K562 (cell line): ENCODE results near the gene TSC22D1. TPM values are rescaled to one million over a fixed set of nuclear protein-coding genes. Genes with fewer than 3 reads are reported as not detected.

Source experiments
- ATAC-seq: fragments of 200-7000 bp; cut with Tn5 transposase; 3 replicates; pipeline ENCODE4 v1.9.1; 2020; ENCODE audit warnings: moderate library complexity
- BruUV-seq: library from RNA; stranded (reverse); fragments of 400-500 nt; replicated peaks from 2 replicates; lab custom pipeline; 2021; lab: Mats Ljungman, UMichigan
- CTCF ChIA-PET: fragments of 300-600 bp; formaldehyde crosslinking; extraction: SDS; loops from one replicate; lab custom pipeline; 2021; ENCODE audit warnings: low intra/inter-chr PET ratio; lab: Yijun Ruan, JAX
- POLR2A ChIA-PET: fragments of 300-600, 350-650 bp; sonication (Branson Sonifier 250); formaldehyde crosslinking; extraction: SDS; loops from one replicate; lab custom pipeline; 2021; ENCODE audit warnings: antibody characterized with exemption, inconsistent platforms; lab: Yijun Ruan, JAX
- DNase-seq, 4 experiments: peaks; one replicate each; pipeline versions ENCODE4 v3.0.0 to v3.0.0-alpha.2; 2011 to 2018; ENCODE audit warnings: low spot score in 3 of 4, mixed read lengths in 3 of 4; ENCODE audit errors: extremely low read depth in 1 of 4
- FAIRE-seq: peaks from 2 replicates; lab custom pipeline; 2011; peaks lifted over from hg19 to GRCh38; lab: Jason Lieb, UNC
- H2AFZ ChIP-seq: 2 replicates; pipeline ENCODE4 v1.6.0; 2011; ENCODE audit warnings: low read depth, low read length, control low read depth, inconsistent platforms
- H3K27ac ChIP-seq: fragments of 200-600 bp; 3 replicates; pipeline ENCODE4 v1.8.0; 2011; ENCODE audit warnings: low read depth, mild to moderate bottlenecking, control low read depth, inconsistent platforms, low read length, moderate library complexity, mixed read lengths; ENCODE audit errors: extremely low read depth
- H3K27me3 ChIP-seq, 2 experiments: fragments of 300-600 bp in 1 of 2; 2 replicates in 1 of 2; 3 replicates in 1 of 2; pipeline versions ENCODE4 v1.6.0 to v1.8.0; 2011; ENCODE audit warnings: inconsistent platforms in 2 of 2, low read length in 2 of 2, mild to moderate bottlenecking in 1 of 2, mixed read lengths in 1 of 2, moderate library complexity in 1 of 2; ENCODE audit not compliant: control insufficient read depth in 2 of 2, insufficient read depth in 2 of 2
- H3K36me3 ChIP-seq: fragments of 300-600 bp; 3 replicates; pipeline ENCODE4 v1.8.0; 2011; ENCODE audit warnings: mild to moderate bottlenecking, low read length, inconsistent platforms; ENCODE audit not compliant: control insufficient read depth, insufficient read depth
- H3K4me1 ChIP-seq, 2 experiments: fragments of 200-600 bp in 1 of 2; replicated peaks in 1 of 2; 2 replicates in 1 of 2; 3 replicates in 1 of 2; pipeline versions ENCODE4 v1.5.1 to v1.8.0; 2011; ENCODE audit warnings: inconsistent platforms in 2 of 2, low read length in 2 of 2, mild to moderate bottlenecking in 1 of 2, mixed read lengths in 1 of 2, moderate library complexity in 1 of 2; ENCODE audit not compliant: control insufficient read depth in 2 of 2, insufficient read depth in 2 of 2
- H3K4me2 ChIP-seq: 2 replicates; pipeline ENCODE4 v1.6.1; 2011; ENCODE audit warnings: low read length, control low read depth, inconsistent platforms, mixed read lengths; ENCODE audit not compliant: insufficient read depth
- H3K4me3 ChIP-seq: fragments of 200-600 bp; sonication (generic), shearing (Covaris generic); 2 replicates; pipeline ENCODE4 v1.5.1; 2016; ENCODE audit warnings: control low read depth, inconsistent platforms
- H3K79me2 ChIP-seq: fragments of 200-600 bp; 3 replicates; pipeline ENCODE4 v1.8.0; 2011; ENCODE audit warnings: low read length, inconsistent platforms; ENCODE audit not compliant: control insufficient read depth, insufficient read depth
- H3K9ac ChIP-seq, 2 experiments: 2 replicates each; pipeline versions ENCODE4 v1.6.0 to v1.6.1; 2011; ENCODE audit warnings: low read depth in 2 of 2, low read length in 2 of 2, control low read depth in 1 of 2, inconsistent platforms in 1 of 2, mild to moderate bottlenecking in 1 of 2, mixed read lengths in 1 of 2; ENCODE audit not compliant: insufficient read depth in 1 of 2
- H3K9me1 ChIP-seq: one replicate; pipeline ENCODE4 v1.6.0; 2011; ENCODE audit warnings: inconsistent platforms, mild to moderate bottlenecking, low read length, moderate library complexity; ENCODE audit not compliant: control insufficient read depth, insufficient read depth
- H3K9me3 ChIP-seq: replicated peaks from 2 replicates; pipeline ENCODE4 v1.5.1; 2011; ENCODE audit warnings: low read depth, low read length, inconsistent platforms; ENCODE audit not compliant: control insufficient read depth, insufficient read depth
- H4K20me1 ChIP-seq: replicated peaks from 2 replicates; pipeline ENCODE4 v1.6.1; 2011; ENCODE audit warnings: low read length, inconsistent platforms, mixed read lengths; ENCODE audit not compliant: control insufficient read depth, insufficient read depth
- EZH2 ChIP-seq: IDR thresholded peaks from 2 replicates; pipeline ENCODE4 v1.6.1; 2012; ENCODE audit warnings: low read depth, mild to moderate bottlenecking, inconsistent platforms, low read length, borderline replicate concordance
- ILK ChIP-seq: fragments of 450-650 bp; IDR thresholded peaks from 2 replicates; pipeline ENCODE4 v1.6.1; 2016; ENCODE audit warnings: missing genetic modification characterization, low read depth, mild to moderate bottlenecking, missing compliant biosample characterization, moderate library complexity, borderline replicate concordance
- MEIS2 ChIP-seq: fragments of 450-650 bp; IDR thresholded peaks from 2 replicates; pipeline ENCODE4 v1.6.1; 2014; ENCODE audit warnings: mild to moderate bottlenecking; ENCODE audit not compliant: partially characterized antibody
- MTA2 ChIP-seq: fragments of 450-650 bp; IDR thresholded peaks from 2 replicates; pipeline ENCODE4 v1.6.1; 2016; ENCODE audit warnings: low read depth
- NR4A1 ChIP-seq, 2 experiments: fragments of 250-450 bp in 1 of 2; fragments of 450-650 bp in 1 of 2; sonication (Bioruptor Pico) in 1 of 2; IDR thresholded peaks; 2 replicates each; pipeline versions ENCODE4 v1.4.0 to v1.6.1; 2016 to 2020; ENCODE audit warnings: mild to moderate bottlenecking in 2 of 2, missing compliant biosample characterization in 1 of 2, missing genetic modification characterization in 1 of 2, moderate library complexity in 1 of 2
- SIX5 ChIP-seq, 2 experiments: IDR thresholded peaks; 2 replicates each; pipeline ENCODE4 v1.6.1; 2011; ENCODE audit warnings: low read length in 2 of 2, borderline replicate concordance in 1 of 2, low read depth in 1 of 2, mild to moderate bottlenecking in 1 of 2, moderate library complexity in 1 of 2; ENCODE audit not compliant: insufficient read depth in 1 of 2
- SMARCA4 ChIP-seq: fragments of 450-650 bp; IDR thresholded peaks from 2 replicates; pipeline ENCODE4 v1.6.1; 2016
- SRSF1 ChIP-seq: fragments of 200-400 bp; formaldehyde crosslinking; IDR thresholded peaks from 2 replicates; pipeline ENCODE4 v1.6.1; 2017; ENCODE audit warnings: mild to moderate bottlenecking, low read depth, low read length, moderate library complexity
- ZNF274 ChIP-seq: IDR thresholded peaks from 2 replicates; pipeline ENCODE4 v1.6.1; 2011; ENCODE audit warnings: low read depth, mild to moderate bottlenecking, low read length, moderate library complexity, borderline replicate concordance
- ZNF518B ChIP-seq: fragments of 250-450 bp; sonication (Bioruptor Pico); IDR thresholded peaks from 2 replicates; pipeline ENCODE4 v1.5.0; 2021; ENCODE audit warnings: mild to moderate bottlenecking, moderate library complexity
- WGBS: fragments of 100-300 bp; shearing (Covaris generic); methylation state at CpG from one replicate; pipeline ENCODE4 v1.1.6; 2016; ENCODE audit warnings: low coverage, mixed read lengths; ENCODE audit not compliant: insufficient coverage; ENCODE audit errors: missing lambda C conversion rate; 5-methylcytosine and 5-hydroxymethylcytosine counted together
- in situ Hi-C: fragments of 300-500 bp; cut with MboI; formaldehyde crosslinking; loops from 4 replicates; pipeline ENCODE4 v1.15.0; 2018; ENCODE audit warnings: inconsistent platforms, mixed read lengths
- intact Hi-C: fragments of 100-400 bp; cut with micrococcal nuclease; formaldehyde crosslinking; loops from 2 replicates; pipeline ENCODE4 v1.14.2; 2022
- polyA plus RNA-seq, 8 experiments: library from polyadenylated mRNA; depleted of rRNA in 4 of 8; stranded (reverse) in 5 of 8; unstranded in 3 of 8; fragments of >200 nt; fragmentation: Nextera tagmentation in 2 of 8; fragmentation: Illumina TruSeq in 1 of 8; extraction: Ambion mirVana in 2 of 8; extraction: Trizol in 1 of 8; gene quantifications; 2 replicates each; pipeline versions ENCODE4 v1.2.1 to v1.2.3, GENCODE V29; 2011 to 2014; ENCODE audit warnings: inconsistent platforms in 1 of 8, missing spikeins in 1 of 8
- total RNA-seq, 7 experiments: library from RNA; depleted of rRNA in 6 of 7; stranded (reverse); fragments of >200 nt in 6 of 7; fragmentation: Illumina TruSeq in 2 of 7; extraction: Trizol in 2 of 7; gene quantifications; 2 replicates each; pipeline versions ENCODE4 v1.2.1 to v1.2.3, GENCODE V29; 2011 to 2021; ENCODE audit warnings: low replicate concordance in 1 of 7

Gene TSC22D1
- total and polyA plus RNA-seq, 9 of the 15 experiments (the other 6 are each of a cell fraction or from before 2014, with no cell fraction given), result 2.6 to 19.8 (median 8.4) TPM

GRCh38 chr13:44566601-44567000 lies 9.5 kb downstream of the TSC22D1 start:
- ChIA-PET CTCF (no interaction called here), POLR2A (no interaction called here)
- no TSS peak for BruUV-seq
- H3K4me1 ChIP-seq, result 0 out of 5 replicates have a peak, but pooled peaks cover 0 to 4% of the 10 kb centered on the region in 2 experiments
- in situ Hi-C loops (no loop called here), intact Hi-C loops (no loop called here)
- no peaks in the 10 kb centered on the region for H3K9me1 ChIP-seq
- H3K4me3 ChIP-seq, result no peak overlapping the region
- H2AFZ ChIP-seq, result no peak overlapping the region
- no peak overlapping the region for H3K4me2 ChIP-seq
- H3K36me3 ChIP-seq, result no peaks in the 10 kb centered on the region
- H3K79me2 ChIP-seq, result 0 out of 3 replicates have a peak, but pooled peaks cover 2% of the 10 kb centered on the region
- ATAC-seq (no peak), FAIRE-seq (no peak), DNase-seq (no peak)
- H3K9me3 ChIP-seq, result no peaks in the 10 kb centered on the region
- no peak for TF ChIP-seq NR4A1 (CRISPR knock-in tag; IDR thresholded peaks at IDR 0.05)
- TF ChIP-seq NR4A1 (tag; IDR thresholded peaks at IDR 0.05), result no peak
- peak; percentile 7 for TF ChIP-seq MEIS2
- TF ChIP-seq SMARCA4, result no peak
- no peak overlapping the region for H3K27ac ChIP-seq
- no peak overlapping the region for H3K9ac ChIP-seq
- no peaks in the 10 kb centered on the region for H4K20me1 ChIP-seq
- H3K27me3 ChIP-seq, result no peaks in the 10 kb centered on the region

GRCh38 chr13:44565881-44566280 lies 10.2 kb downstream of the TSC22D1 start:
- no TSS peak for BruUV-seq
- Histone ChIP-seq H3K4me3 (no peak overlapping the region), H3K9me1 (no peaks in the 10 kb centered on the region), H3K79me2 (0 out of 3 replicates have a peak, but pooled peaks cover 2% of the 10 kb centered on the region), H4K20me1 (no peaks in the 10 kb centered on the region), H3K9ac (no peak overlapping the region), H3K27me3 (no peaks in the 10 kb centered on the region), H2AFZ (no peak overlapping the region), H3K9me3 (no peaks in the 10 kb centered on the region), H3K4me1 (0 out of 5 replicates have a peak, but pooled peaks cover 0 to 4% of the 10 kb centered on the region in 2 experiments), H3K27ac (no peak overlapping the region), H3K4me2 (no peak overlapping the region), H3K36me3 (no peaks in the 10 kb centered on the region)
- CTCF ChIA-PET, result no interaction called here
- 19% methylated on average over 3 of the region's 3 CpGs for WGBS
- in situ Hi-C loops, result no loop called here
- TF ChIP-seq ZNF274, result no peak
- TF ChIP-seq EZH2, result no peak
- TF ChIP-seq ILK, result no peak
- no peak for TF ChIP-seq SIX5 (IDR thresholded peaks at IDR 0.05; ENCODE audit: borderline replicate concordance in 1 of 2, insufficient read depth in 1 of 2, low read depth in 1 of 2, low read length in 2 of 2)
- TF ChIP-seq SRSF1, result no peak
- TF ChIP-seq ZNF518B, result no peak
- TF ChIP-seq MTA2, result no peak
- DNase-seq, result no peak
- intact Hi-C loops, result no loop called here
- POLR2A ChIA-PET, result no interaction called here
- ATAC-seq, result no peak
- no peak for FAIRE-seq
